ENCODE results near the gene TBC1D22B. TPM values are rescaled to one million over a fixed set of nuclear protein-coding genes. Genes with fewer than 3 reads are reported as not detected.
"Not testable (repeated sequence)": the region's sequence is repeated elsewhere in the genome, so short reads cannot be mapped to it uniquely, and the experiment has no call there.

TBC1D22B gene
- polyA plus RNA-seq, 1 of the 3 experiments (the other 2 are of a cell fraction), result 5.3 TPM

DNA sequence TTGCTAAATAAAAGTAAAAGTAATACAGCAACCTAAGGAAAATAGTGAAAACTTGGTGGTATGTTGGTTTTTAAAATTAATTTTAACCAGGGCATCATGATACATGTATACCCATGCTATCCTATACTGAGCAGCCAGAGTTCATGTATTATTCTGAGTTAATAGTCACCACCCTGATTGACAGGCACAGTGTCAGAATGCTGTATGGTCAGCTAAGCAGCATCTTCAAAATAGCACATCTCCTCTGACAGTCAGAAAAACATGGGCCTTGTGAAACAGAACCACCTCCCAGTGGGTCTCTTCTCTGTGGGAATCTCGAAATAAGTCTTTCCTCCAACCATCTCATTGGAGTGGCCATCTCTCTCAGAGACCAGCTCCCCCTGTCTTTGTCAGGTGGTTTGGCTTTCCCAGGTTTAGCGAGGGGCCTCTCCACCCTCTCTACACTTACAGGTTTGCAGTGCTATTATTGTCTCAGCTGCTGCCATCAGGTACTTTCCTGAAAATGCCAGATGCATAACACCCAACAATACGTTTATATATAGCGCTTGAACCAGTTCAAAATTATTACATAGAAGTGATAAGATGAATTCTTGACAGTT is 49.2 kb downstream of the TBC1D22B start:
- CTCF ChIA-PET, result interaction anchor here (0.5 to 5.9 kb wide), 2 partner anchors 8 to 48 kb away, joined by 3 to 43 read pairs; no protein-coding TSS in a partner anchor
- POLR2A ChIA-PET, result no interaction called here

DNA sequence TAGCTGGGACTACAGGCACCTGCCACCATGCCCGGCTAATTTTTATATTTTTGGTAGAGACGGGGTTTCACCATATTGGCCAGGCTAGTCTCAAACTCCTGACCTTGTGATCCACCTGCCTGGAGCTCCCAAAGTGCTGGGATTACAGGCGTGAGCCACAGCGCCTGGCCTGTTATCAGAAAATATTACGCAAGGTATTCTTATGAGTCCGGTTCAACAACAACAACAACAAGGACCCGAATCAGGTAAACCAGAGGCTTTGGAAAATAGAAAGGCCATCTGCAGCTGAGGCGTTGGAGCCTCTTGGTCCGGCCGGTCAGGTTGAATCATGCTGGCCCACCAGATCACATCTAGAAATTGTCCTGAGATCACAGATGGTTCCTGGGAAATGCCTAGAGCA is 49.9 kb downstream of the TBC1D22B start:
- H3K9ac ChIP-seq, result not testable (repeated sequence)
- WGBS (ENCODE audit: low lambda C conversion rate), result 94% methylated on average over 10 of the region's 10 CpGs

More for the DNA sequence above, 49.2 kb downstream of the TBC1D22B start:
- Histone ChIP-seq H3K79me2 (ENCODE audit: insufficient read depth) (no peaks in the 10 kb centered on the region), H2AFZ (ENCODE audit: low read depth) (no peak overlapping the region), H3K4me1 (ENCODE audit: control insufficient read depth in 1 of 2, insufficient read depth in 2 of 2, low read depth in 1 of 2, low read length in 1 of 2) (peaks cover 1 to 17% of the 10 kb centered on the region in 2 experiments), H3K4me3 (ENCODE audit: low read depth in 2 of 2, low read length in 1 of 2) (no peak overlapping the region), H3K9me2 (no peaks in the 10 kb centered on the region), H3F3A (replicated peaks; ENCODE audit: insufficient read depth) (peaks cover 10% of the 10 kb centered on the region), H4K20me1 (ENCODE audit: insufficient read depth) (no peaks in the 10 kb centered on the region), H3K9me3 (no peaks in the 10 kb centered on the region), H3K27ac (ENCODE audit: low read depth in 2 of 2, low read length in 1 of 2) (no peak overlapping the region), H3K4me2 (no peak overlapping the region), H3K27me3 (ENCODE audit: insufficient read depth) (no peaks in the 10 kb centered on the region), H3K36me3 (replicated peaks in 1 of 2; ENCODE audit: control insufficient read depth in 1 of 2, insufficient read depth in 2 of 2, low read length in 1 of 2) (peaks cover 7 to 27% of the 10 kb centered on the region in 2 experiments), H3K9ac (no peak overlapping the region)
- TF ChIP-seq, protein P1, sequence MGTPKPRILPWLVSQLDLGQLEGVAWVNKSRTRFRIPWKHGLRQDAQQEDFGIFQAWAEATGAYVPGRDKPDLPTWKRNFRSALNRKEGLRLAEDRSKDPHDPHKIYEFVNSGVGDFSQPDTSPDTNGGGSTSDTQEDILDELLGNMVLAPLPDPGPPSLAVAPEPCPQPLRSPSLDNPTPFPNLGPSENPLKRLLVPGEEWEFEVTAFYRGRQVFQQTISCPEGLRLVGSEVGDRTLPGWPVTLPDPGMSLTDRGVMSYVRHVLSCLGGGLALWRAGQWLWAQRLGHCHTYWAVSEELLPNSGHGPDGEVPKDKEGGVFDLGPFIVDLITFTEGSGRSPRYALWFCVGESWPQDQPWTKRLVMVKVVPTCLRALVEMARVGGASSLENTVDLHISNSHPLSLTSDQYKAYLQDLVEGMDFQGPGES (IDR thresholded peaks at IDR 0.05; ENCODE audit: low read depth, low read length), result no peak
- TF ChIP-seq EZH2phosphoT487 (IDR thresholded peaks at IDR 0.05; ENCODE audit: borderline replicate concordance, low read depth) (no peak), RAD21 (IDR thresholded peaks at IDR 0.05; ENCODE audit: low read length) (no peak), RCOR1 (IDR thresholded peaks at IDR 0.05; ENCODE audit: low read length) (no peak), TEAD4 (IDR thresholded peaks at IDR 0.05; ENCODE audit: borderline replicate concordance, insufficient read depth) (no peak)
- DNase-seq, result no peak
- WGBS (ENCODE audit: low lambda C conversion rate), result 97% methylated on average over 4 of the region's 4 CpGs

DNA sequence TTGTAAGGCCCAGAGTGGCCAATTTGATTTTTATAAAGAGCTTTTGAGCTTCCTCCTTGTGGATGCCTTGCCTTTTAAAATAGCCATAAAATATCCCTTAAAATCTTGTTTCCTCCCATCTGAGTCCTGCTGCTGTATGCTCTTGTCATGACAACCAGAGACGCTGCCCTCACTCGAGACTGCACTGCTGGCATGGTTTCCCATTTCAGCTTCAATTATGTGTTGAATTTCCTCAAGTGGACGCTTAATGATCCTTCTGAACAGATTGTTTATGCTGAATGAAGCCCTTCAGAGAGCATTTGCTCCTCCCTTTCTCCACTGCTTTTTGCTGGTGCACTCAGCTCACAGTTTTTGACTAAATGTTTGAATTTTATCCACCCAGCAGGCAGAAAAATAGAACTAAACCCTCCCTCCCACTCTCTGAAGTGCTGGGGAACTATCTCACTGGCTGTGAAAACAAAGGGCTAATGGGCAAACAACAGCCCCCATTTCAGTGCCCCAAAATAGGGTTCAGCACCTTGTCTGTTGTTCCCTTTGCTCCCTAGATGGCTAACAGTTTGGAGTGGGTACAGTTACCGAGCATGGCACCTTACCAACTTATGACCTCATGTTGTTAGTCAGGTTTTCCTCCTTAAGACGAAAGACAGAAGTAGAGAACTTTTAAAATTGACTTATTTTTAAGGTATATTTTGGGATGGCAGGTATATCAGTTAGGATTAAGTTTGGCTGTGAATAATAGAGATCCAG is 50.7 kb downstream of the TBC1D22B start:
- Histone ChIP-seq H3K4me3 (ENCODE audit: low read depth in 2 of 2, low read length in 1 of 2) (no peak overlapping the region), H4K20me1 (ENCODE audit: insufficient read depth) (no peaks in the 10 kb centered on the region), H3K9me2 (no peaks in the 10 kb centered on the region), H3K27me3 (ENCODE audit: insufficient read depth) (no peaks in the 10 kb centered on the region), H2AFZ (ENCODE audit: low read depth) (no peak overlapping the region), H3K4me2 (no peak overlapping the region), H3K9me3 (no peaks in the 10 kb centered on the region), H3F3A (replicated peaks; ENCODE audit: insufficient read depth) (peaks cover 21% of the 10 kb centered on the region), H3K9ac (peak overlapping the region; percentile 37), H3K27ac (ENCODE audit: low read depth in 2 of 2, low read length in 1 of 2) (peak overlapping the region; percentile 51 to 78; a peak in 3 of 4 replicates), H3K4me1 (ENCODE audit: control insufficient read depth in 1 of 2, insufficient read depth in 2 of 2, low read depth in 1 of 2, low read length in 1 of 2) (peaks cover 0 to 24% of the 10 kb centered on the region in 2 experiments; a peak in 3 of 4 replicates), H3K79me2 (ENCODE audit: insufficient read depth) (no peaks in the 10 kb centered on the region), H3K36me3 (replicated peaks in 1 of 2; ENCODE audit: control insufficient read depth in 1 of 2, insufficient read depth in 2 of 2, low read length in 1 of 2) (peaks cover 8 to 15% of the 10 kb centered on the region in 2 experiments)
- TF ChIP-seq, protein P2, sequence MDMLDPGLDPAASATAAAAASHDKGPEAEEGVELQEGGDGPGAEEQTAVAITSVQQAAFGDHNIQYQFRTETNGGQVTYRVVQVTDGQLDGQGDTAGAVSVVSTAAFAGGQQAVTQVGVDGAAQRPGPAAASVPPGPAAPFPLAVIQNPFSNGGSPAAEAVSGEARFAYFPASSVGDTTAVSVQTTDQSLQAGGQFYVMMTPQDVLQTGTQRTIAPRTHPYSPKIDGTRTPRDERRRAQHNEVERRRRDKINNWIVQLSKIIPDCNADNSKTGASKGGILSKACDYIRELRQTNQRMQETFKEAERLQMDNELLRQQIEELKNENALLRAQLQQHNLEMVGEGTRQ (IDR thresholded peaks at IDR 0.05; ENCODE audit: borderline replicate concordance, low read depth, low read length), result no peak
- TF ChIP-seq, protein P3, sequence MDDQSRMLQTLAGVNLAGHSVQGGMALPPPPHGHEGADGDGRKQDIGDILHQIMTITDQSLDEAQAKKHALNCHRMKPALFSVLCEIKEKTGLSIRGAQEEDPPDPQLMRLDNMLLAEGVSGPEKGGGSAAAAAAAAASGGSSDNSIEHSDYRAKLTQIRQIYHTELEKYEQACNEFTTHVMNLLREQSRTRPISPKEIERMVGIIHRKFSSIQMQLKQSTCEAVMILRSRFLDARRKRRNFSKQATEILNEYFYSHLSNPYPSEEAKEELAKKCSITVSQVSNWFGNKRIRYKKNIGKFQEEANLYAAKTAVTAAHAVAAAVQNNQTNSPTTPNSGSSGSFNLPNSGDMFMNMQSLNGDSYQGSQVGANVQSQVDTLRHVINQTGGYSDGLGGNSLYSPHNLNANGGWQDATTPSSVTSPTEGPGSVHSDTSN (IDR thresholded peaks at IDR 0.05), result no peak
- TF ChIP-seq NFIC (IDR thresholded peaks at IDR 0.05; ENCODE audit: borderline replicate concordance) (peak; percentile 61), NRF1 (IDR thresholded peaks at IDR 0.05; ENCODE audit: low read depth, low read length) (no peak), POLR2AphosphoS5 (IDR thresholded peaks at IDR 0.05; ENCODE audit: low read depth, low read length) (no peak), TCF12 (IDR thresholded peaks at IDR 0.05) (peak; percentile 42; the same call in 1 of the 2 replicates), JUND (IDR thresholded peaks at IDR 0.05) (no peak), FOXJ3 (CRISPR knock-in tag; IDR thresholded peaks at IDR 0.05) (no peak), YY1 (IDR thresholded peaks at IDR 0.05; ENCODE audit: low read depth) (no peak)
- TF ChIP-seq, protein P4, sequence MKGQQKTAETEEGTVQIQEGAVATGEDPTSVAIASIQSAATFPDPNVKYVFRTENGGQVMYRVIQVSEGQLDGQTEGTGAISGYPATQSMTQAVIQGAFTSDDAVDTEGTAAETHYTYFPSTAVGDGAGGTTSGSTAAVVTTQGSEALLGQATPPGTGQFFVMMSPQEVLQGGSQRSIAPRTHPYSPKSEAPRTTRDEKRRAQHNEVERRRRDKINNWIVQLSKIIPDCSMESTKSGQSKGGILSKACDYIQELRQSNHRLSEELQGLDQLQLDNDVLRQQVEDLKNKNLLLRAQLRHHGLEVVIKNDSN (IDR thresholded peaks at IDR 0.05; ENCODE audit: borderline replicate concordance, low read depth), result no peak
- WGBS (ENCODE audit: low lambda C conversion rate), result 27% methylated on average over 5 of the region's 5 CpGs
- DNase-seq, result no peak
- ChIA-PET POLR2A (no interaction called here), CTCF (interaction anchor here (0.8 to 2.7 kb wide), 3 partner anchors 10 to 17 kb away, joined by 4 to 14 read pairs (median 4); no protein-coding TSS in a partner anchor)

More for the DNA sequence above, 49.9 kb downstream of the TBC1D22B start:
- H3K9me3 ChIP-seq; H2AFZ ChIP-seq (ENCODE audit: low read depth); H3K27me3 ChIP-seq (ENCODE audit: insufficient read depth); H3K4me3 ChIP-seq (ENCODE audit: low read depth in 2 of 2, low read length in 1 of 2); POLR2A ChIA-PET; H3K9me2 ChIP-seq; H3K4me2 ChIP-seq; H4K20me1 ChIP-seq (ENCODE audit: insufficient read depth); DNase-seq; H3K79me2 ChIP-seq (ENCODE audit: insufficient read depth): not testable (repeated sequence)
- Histone ChIP-seq H3K36me3 (replicated peaks in 1 of 2; ENCODE audit: control insufficient read depth in 1 of 2, insufficient read depth in 2 of 2, low read length in 1 of 2) (peaks cover 7 to 20% of the 10 kb centered on the region in 2 experiments), H3K4me1 (ENCODE audit: control insufficient read depth in 1 of 2, insufficient read depth in 2 of 2, low read depth in 1 of 2, low read length in 1 of 2) (peaks cover 0 to 20% of the 10 kb centered on the region in 2 experiments; a peak in 3 of 4 replicates), H3K27ac (ENCODE audit: low read depth in 2 of 2, low read length in 1 of 2) (peak overlapping the region; percentile 51 to 78; a peak in 3 of 4 replicates), H3F3A (replicated peaks; ENCODE audit: insufficient read depth) (peaks cover 16% of the 10 kb centered on the region)
- CTCF ChIA-PET, result interaction anchor here (0.8 kb wide), 1 partner anchor 13 kb away, joined by 4 read pairs; no protein-coding TSS in a partner anchor
